EL (cell line): ENCODE measurements around the gene SKP1.

Experiments
- DNase-seq: peaks from one replicate; pipeline ENCODE4 v3.0.0-alpha.2; 2016

SKP1 gene

DNA sequence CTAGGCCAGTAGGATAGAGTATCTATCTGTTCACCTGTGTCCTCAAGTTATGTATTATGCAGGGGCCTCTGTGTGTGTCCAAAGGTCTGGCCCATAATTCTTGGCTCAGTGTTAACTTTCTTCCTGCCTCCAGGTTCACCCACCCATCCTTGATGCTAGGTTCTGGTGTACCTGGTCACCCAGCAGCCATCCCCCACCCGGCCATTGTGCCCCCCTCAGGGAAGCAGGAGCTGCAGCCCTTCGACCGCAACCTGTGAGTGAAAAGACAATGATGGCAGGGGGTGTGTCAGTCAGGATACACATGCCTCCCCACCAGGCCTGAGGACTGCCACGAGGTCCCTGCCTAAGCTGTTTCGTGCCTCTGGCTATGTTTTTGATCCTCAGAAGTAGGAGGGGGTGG is 34.7 kb downstream of the SKP1 start:
- no peak for DNase-seq

DNA sequence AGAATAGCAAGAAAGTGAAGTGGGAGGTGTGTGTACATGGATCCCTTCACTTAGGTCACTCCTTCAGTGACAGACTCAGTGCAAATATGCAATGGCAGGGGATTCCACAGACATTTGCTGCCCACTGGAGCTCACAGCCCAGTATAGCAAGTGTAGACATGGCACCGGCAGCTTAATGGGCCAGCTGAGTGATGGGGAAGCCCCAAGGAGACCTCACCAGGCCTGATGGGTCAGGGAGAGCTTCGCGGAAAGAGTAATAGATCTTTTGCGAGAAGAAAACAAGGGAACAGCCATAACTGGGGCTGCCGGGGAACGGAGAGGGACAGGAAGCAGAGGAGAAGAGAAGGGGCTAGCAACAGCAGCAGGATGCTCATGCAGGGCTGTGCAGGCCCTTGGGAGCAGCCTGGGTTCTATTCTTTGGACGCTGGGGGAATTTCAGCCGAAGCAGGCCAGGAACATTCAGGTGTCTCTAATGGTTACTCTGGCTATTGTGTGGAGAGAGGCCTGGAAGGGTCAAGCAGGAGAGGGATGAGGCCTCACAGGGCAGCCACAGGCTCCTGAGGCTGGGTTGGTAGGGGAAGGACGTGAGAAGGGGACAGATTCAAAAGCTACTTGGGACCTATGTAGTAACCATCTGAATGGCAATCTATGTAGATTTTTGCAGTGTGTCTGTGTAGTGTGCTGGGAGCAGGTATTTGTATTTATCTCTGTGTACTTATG is 35.3 kb downstream of the SKP1 start:
- peak; percentile 21 for DNase-seq

DNA sequence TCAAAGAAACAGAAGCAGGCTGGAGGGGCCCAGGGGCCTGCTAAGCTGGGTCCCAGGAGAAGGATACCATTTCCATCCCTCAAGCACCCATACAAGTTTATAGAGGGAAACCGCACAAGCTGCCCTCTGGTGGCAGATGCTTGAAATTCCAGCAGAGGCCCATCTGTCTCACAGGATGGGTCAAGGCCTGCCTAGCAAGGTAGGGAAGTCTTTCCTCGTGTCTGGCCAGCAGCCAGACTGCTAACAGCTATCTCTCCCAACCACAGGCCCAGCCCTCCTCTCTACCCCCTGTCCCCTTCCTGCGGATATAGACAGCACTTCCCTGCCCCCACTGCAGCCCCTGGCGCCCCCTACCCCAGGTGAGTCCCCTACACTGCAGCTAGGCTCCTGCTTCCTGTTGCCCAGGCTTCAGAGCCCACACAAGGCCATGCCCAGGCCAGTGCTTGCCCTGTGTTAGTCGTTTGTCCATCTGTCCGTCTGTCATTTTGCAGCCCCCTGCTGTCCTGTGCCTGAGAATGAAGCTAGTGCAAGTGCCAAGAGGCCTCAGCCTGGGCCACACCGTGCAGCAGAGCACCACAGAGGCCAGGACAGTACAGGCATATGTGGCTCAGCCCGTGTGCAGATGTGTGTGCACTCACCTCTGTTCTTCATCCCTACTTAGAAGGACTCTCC is 36.1 kb downstream of the SKP1 start:
- DNase-seq, result peak; percentile 81

DNA sequence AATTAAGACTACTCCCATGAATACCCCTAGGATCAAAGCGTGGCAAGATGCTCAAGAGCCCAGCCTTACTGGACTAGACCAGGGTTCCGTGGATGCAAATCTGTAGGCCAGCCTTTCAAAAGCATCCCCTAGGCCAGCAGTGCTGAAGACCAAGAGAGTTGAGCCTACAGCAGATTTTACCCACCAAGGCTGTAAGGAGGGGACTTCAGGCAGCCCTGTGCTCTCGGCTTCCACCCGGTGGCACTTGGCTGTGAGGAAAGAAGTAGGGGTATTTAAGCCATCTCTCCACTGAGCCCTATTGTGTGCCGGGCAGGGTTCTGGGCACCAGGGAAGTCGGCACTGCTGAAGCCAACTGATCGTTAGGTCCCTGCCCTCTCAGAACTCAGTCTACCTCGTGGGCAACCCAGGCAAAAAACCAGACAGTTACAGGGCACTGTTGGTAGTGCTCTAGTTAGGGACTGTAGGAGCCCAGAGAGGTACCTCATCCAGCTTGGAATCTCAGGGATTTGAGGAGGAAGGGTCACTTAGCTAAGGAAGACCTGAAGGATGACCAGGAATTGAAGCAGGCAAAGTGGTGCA is 36.8 kb downstream of the SKP1 start:
- no peak for DNase-seq

DNA sequence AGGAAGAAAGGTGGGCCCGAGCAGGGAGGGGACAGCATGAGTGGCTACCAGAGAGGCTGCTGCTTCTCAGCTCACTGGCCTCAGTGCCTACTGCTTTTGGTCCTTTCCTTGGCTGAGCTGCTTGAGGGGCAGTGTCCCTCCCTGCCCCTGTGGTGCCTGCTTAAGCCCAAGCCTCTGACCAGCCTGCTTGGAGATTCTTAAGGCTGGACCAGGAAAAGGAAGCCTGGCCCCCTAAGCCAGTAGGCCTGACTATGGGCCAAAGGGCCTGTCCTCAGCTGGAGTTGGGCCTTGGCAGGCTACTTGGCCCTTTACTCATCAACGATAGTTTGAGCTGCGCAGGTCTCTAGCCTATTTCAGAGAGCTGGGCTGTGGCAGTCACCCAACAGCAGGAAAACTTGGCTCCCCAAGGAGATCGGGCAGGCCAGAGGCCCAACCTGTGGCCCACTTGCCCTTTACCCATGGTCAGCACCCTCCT is 37.3 kb downstream of the SKP1 start:
- no peak for DNase-seq

DNA sequence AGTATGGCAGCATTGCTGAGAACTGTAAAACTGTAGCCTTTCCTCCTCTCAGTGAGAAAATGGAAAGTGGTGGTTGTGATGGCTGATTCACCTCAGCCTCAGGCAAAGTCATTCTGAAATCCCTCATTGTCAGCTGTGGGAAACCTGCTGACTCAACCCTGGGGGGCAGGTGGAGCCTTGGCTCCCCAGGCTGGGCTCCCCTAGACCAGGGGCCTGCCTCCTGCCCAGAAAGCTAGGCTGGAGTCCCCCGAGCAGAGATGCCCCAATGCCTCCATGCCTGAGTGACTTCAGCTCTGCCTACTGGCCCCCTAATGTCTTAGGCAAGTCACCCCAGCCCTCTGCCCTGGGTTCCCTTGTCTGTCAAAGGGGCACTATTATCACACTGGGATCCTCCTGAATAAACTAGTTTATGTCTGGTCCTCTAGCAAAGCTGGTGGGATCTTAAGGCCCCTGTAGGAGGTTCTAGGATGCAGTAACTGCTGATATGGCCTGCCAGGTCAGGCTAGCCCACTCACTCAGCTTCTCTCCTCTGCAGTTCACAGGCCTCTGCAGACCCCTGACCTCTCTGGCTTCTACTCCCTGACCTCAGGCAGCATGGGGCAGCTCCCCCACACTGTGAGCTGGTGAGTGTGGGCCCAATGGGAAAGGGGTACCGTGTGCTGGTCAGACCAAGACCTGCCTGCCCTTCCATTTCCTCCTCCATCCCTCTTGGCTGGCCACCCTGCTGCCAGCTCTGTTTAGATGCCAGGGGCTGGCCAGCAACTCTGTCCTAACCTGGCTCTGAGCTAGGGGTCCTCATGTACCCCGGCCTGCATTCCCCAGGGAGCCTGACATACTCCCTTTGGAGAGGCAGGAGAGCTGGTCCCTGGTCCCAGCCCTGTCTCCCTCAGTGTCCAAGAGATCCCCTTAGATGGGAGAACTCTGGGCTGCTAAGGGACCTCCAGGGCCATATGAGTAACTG is 38.1 kb downstream of the SKP1 start:
- DNase-seq, result peak; percentile 87

DNA sequence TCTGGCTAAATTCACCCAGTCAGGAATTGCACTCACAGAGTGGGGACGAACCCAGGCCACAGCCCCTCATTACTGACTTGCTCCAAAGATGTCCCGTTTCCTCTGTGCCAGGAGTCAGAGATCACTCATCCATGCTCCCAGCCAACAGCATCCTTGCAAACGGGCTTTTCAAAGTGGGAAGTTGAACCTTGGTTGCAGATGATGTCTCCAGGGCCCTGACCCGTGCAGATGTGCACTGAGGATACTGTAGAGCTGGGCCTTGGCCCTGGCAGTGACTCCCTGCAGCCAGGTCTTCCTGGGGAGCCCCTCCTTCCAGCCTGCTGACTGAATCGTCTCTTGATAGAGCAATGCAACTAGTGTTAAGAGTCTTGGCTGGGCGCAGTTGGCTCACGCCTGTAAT is 40.0 kb downstream of the SKP1 start:
- DNase-seq, result no peak

DNA sequence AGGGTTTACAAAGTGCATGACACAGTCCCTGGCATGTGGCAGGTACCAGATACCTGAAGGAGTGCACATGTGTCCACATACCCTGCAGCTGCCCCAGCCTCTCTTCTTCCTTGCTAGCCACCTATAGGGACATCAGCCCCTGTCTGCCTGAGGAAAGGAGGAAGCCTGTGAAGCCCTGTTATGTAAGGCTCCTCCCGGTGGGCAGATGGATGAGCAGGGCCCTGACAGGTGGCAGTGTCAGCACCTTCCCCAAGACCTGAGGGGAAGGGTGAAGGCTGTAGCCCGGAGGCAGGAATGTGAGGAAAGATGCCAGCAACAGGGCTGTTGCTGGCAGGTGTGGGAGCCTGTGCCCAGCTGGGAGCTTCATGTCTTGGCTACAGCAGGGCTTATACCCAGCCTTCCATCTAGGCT is 40.5 kb downstream of the SKP1 start:
- DNase-seq, result no peak

DNA sequence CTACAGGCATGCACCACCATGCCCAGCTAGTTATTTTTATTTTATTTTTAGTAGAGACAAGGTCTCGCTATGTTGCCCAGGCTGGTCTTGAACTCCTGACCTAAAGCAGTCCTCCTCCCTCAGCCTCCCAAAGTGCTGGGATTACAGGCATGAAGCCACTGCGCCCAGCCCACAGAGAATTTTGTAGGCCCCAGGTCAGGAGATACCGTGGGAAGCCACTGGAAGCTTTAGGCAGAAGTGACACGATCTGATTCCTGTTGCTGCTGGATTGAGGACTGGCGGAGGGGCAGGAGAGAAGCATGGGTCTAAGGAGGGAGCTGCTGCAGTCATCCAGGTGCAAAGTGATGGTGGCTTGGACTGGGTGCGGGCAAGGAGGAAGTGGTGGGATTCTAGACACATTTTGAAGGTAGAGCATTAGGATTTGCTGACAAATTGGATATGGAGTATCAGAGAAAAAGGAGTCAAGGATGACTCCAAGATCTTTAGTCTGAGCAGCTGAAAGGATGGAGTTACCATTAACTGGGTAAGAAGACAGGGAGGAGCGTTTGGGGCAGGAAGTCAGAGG is 41.6 kb downstream of the SKP1 start:
- DNase-seq, result no peak

DNA sequence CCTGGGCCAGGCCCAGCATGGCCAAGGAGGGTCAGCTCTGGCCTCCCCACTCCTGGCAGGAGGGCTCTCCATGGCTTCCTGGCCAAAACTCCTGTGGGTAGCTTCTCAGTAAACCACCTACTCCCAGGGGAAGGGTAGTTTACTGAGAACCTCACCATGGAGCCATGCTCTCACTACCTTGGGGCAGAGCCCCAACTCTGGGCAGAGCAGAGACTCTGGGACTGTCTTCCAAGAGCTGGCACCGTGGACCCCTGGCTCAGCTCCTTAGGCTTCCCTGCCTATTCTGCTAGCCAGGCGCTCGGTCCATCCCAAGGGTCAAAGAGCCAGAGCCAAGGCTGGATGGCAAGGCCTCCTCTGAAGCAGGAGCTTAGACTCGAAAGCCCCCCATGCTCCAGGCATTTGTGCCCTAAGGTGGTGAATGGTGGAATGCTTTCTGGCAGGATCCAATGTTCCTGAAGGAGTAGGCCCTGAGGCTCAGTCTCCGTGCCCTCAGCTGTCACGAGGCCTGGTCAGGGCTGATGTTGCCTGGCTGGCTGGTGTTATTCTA is 42.7 kb downstream of the SKP1 start:
- DNase-seq, result no peak

DNA sequence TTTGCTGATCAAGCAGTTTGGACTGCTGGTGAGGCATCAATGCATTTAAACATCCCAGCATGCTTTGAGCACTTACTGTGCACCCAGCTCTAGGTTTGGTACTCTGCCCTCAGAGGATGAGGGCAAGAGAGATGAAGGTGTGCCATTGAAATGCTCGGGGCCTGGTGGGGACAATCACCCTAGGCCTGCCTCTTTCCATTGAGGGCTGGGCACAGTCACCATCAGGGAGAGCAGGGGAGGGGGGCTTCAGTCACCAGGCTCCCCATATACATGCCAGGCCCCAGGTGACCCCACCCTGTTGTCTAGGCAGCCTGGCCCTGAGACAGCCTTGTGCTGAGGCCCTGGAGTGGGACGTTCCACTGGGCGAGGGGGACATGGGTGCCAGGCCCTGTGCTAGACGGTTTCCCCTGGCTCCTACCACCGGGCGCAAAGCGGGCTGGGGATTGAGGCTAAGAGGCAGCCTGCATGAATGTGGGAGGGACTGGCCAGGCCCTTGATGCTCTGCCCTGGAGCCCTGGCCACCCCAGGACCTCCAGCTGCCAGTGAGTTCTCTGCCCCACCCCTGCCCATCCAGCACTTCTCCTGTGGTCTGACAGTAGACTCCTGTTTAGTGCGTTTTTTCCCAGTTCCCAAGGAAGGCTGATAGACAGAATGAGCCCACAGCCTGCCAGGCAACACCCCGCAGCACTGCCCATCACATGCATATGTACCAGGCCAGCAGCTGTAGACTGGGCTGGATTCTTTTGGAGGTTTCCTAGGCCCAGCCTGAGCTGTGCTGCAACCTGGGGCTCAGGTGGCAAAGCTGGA is 43.4 kb downstream of the SKP1 start:
- DNase-seq, result no peak

DNA sequence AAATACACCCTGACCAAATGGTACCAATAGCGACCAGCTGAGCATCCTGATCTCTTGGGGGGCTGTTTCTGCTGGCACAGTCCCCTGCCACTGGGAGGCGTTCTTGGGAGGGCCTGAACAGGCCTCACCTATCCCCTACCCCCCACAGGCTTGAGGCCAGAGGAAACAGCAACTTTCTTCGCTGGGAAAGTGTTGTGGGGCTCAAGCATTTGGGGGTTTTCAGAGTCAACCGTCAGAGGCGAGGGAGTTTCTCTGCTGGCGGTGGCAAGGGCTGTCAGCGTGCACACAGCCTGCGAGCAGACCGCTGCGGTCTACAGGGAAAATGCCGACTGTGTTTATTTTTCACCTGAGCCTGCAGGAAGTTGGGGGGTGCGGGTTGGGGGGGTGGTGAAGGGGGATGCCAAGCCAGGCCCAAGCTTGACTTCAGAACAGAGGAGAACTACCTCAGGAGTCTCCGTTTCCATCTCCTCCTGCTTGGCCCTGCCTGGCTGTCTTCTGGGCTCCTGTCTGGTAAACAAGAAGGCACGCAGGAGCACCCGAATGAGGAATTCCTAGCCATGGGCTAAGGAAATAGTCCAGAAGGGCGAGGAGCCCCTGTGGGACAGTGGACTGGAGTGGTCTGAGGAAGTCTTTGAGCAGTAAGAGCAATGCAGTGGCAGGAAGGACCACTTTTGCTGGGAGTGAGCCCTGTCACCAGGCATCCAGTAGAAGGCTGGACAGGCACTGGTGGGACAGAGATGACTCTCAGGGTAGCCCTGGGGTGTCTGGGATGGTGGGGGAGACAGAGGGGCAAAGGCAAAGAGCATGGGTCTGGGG is 44.2 kb downstream of the SKP1 start:
- no peak for DNase-seq

DNA sequence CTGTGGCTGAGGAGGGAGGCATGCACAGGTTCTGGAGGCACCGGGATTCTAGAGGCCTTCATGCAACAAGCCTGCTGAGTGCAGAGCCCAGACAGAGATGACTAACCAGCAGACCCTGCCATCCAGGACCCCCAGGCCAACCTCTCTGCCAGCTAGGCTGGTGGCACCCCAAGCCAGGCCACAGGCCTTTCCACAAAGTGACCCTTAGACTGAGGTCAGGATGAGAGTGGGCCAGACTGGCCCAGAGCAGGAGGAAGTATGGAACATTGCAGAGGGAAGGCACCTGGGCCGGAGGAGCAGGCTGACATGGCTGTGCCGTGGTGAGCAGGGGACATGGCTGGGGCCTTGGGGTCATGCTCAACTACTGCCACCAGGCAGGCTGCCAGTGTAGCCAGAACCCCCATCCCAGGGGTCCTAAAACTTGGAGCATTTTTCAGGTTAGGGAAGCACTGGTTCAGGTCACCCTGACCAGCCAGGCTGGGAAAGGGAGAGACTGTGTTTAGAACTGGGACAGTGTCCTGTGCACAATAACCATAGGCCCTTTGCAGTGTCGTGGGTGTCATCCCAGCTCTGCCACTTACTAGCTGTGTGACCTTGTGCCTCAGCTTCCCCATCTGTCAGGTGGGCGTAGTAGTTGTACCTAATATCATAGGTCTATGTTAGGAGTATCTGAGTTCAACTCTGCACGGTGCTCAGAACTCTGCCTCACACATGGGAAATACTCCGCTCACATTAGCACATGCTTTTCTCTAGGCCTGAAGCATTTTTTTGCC is 45.0 kb downstream of the SKP1 start:
- no peak for DNase-seq

DNA sequence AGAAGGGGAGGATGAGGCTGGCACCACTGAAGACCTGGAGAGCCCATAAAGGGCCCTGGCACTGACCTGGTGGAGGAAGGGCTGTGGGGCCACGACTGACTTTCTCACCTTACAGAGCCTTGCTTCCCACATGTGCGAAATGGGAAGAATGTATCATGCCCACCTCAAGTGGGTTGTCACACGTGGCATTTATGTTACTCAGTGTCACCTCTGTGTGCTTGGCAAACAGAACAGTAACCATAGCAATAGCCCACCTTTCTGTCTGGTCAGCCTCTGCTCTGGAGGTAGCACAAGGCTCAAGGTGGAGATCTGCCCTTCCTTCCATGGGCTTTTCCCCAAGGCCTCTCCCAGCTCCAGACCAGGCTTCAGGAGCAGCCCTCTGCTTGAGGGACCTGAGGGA is 45.6 kb downstream of the SKP1 start:
- DNase-seq, result no peak

DNA sequence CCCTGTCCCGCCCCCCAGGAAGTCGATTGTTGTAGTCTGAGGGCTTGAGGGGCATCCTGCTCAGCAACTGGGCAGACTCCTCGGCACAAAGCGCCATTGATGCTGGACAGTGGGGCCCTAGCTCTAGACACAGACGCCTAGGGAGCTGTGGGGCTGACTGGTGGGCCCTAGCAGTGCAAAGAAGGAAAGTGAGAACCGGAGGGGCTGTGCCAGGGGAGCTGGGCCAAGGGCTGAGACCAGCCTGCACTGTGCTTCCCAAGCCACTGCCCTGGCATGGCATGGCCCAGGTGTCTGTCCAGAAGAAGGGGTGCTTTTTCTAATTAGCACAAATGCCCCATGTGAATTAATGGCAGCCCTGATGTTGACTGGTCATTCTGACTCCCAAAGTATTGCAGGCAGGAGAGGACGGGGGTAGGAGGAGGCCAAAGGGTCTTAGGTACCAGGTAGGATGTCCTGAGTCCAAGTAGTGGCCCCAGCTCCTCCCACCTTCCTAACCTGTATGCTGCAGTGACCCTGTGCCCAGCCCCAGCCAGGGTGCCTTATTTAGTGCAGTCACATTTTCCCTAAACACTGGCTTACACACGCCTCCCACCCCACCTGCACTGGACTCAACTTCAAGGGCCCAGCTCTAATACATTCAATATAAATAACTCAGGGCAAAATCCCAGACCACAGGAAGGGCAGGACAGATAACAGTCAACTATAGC is 46.4 kb downstream of the SKP1 start:
- no peak for DNase-seq

DNA sequence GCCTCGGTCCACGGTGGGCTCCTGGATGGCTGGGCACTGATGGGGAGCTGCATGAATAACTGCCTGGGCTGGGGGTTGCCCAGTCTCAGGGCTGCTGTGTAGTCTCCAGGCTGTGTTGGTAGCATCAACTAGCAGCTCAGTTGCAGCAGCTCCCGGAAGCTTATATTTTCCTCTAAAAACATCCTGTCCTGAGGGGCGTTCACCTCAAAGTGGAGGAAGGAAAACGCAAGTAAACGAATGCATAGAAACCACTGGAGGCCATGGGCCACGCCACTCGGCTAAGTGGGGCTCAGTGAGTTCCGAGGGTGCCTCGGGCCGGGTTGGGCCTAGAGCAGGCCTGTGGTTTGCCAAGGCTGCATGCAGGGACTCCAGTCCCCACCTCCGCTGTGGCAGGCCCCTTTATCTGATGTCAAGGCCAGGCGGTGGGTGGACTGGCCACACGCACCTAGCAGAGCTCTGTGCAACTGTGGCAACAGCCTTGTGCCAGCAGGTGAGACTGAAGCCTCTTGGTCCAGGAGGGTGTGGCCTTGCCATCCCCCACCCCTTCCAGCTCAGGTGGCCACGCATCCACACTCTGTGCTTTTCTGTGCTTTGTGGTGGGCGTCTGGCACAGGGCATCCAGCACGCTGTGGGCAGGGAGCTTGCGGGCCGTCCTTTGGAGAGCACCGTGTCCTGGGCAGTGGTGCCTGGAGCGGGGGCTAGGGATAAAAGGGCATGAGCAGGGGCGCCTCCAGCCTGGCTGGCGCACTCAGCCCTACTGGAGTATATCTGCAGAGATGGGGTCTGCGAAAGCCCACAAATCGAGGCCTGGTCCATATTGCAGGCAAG is 47.1 kb downstream of the SKP1 start:
- no peak for DNase-seq

DNA sequence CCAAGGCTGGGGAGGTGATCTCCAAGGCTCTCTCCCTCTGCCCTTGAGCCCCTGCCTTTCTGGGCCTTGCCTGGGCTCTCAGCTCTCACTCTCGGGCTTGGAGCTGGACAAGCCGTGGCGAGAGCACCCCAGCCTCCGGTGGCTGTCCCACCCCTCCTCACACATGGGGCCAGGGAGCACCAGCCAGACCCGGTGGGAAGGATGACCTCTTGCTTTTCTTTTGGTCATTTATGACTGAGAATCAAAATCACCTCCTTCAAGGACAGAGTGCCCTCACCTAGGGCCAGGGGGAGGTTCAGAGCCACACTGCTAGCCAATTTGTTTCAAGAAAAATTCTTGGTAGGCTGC is 48.1 kb downstream of the SKP1 start:
- no peak for DNase-seq

DNA sequence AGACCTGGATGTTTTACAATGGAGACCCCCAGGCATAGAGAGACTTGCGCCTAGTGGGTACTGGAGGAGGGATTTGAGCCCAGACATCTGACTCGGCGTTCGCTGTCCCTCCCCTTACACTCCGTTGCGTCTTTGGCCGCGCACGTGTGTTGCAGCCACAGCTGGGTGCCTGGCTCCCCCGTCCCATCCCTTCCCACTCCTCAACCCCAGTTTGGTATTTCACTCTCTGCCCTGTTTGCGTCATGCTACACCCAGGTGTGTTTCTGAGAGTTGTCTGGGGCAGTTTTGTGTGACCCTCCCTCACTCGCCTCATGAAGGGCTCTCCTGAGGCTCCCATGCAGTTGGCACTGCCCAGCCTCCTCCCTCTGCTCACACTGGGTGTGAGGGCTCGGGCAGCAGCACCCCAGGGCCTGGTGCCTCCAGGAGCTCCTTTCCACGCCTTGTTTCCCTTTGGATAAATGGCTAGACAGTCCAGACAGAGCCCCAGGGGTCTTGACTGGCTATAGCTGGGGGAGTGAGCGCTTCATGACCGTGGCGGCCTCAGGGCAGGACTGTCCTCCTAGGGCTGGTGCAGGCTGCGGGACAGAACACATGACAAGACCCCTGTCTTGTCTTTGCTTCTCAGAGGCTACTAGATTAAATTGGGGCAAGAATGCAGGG is 48.6 kb downstream of the SKP1 start:
- no peak for DNase-seq
